ENCODE results near the gene ERMAP.
"Not testable (repeated sequence)": the region's sequence is repeated elsewhere in the genome, so short reads cannot be mapped to it uniquely, and the experiment has no call there.

Gene ERMAP

DNA sequence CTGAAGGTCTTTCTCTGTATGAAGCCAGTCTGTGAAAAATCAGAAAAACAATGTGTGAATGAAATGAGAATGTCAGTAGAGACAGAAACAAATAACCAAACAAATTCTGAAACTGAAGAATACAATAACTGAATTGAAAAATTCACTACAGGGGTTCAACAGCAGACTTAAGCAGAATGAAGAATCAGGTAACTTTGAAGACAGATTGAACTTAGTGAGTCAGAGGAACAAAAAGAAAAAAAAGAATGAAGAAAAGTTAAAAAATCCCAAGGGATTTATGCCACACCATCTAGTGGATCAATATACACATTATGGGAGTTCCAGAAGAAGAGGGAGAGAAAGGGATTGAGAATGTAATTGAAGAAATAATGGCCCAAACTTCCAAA is 44.1 kb downstream of the ERMAP start:
- FAIRE-seq: no peak
- TF ChIP-seq POLR2A (IDR thresholded peaks at IDR 0.05; ENCODE audit: low read depth, low read length): no peak
- DNase-seq (ENCODE audit: insufficient read length): no peak

DNA sequence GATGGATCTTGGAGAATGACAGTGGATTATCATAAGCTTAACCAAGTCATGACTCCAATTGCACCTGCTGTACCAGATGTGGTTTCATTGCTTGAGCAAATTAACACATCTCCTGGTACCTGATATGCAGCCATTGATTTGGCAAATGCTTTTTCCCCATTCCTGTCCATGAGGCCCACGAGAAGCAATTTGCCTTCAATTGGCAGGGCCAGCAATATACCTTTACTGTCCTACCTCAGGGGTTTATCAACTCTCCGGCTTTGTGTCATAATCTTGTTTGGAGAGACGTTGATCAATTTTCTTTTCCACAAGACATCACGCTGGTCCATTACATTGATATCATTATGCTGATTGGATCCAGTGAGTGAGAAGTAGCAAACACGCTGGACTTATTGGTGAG is 49.6 kb downstream of the ERMAP start:
- FAIRE-seq: no peak
- TF ChIP-seq TAF1 (IDR thresholded peaks at IDR 0.05; ENCODE audit: borderline replicate concordance, low read depth, low read length) (no peak), POLR2A (IDR thresholded peaks at IDR 0.05; ENCODE audit: low read depth, low read length) (no peak), POLR2AphosphoS5 (IDR thresholded peaks at IDR 0.05; ENCODE audit: low read depth, low read length) (no peak)

DNA sequence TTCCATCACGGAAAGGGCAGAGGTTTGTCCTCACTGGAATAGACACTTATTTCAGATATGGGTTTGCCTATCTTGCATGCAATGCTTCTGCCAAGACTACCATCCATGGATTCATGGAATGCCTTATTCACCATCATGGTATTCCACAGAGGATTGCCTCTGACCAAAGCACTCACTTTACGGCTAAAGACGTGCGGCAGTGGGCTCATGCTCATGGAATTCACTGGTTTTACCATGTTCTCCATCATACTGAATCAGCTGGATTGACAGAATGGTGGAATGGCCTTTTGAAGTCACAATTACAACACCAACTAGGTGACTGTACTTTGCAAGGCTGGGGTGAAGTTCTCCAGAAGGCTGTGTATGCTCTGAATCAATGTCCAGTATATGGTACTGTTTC is 51.5 kb downstream of the ERMAP start:
- not testable (repeated sequence) for DNase-seq (ENCODE audit: insufficient read length); FAIRE-seq

More for the DNA sequence above, 49.6 kb downstream of the ERMAP start:
- DNase-seq (ENCODE audit: insufficient read length): no peak

DNA sequence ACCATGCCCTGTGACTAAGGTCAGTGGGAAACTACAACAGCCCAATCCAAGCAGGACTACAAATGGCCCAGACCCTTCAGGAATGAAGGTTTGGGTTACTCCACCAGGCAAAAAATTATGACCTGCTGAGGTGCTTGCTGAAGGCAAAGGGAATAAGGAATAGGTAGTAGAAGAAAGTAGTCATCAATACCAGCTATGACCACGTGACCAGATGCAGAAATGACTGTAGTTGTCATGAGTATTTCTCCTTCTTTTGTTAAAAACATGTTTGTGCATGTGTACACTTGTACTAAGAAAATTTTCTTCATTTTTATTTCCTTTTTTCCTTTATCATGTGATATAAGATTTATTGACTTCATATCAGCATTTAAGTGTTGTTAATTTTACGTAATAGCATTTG is 52.3 kb downstream of the ERMAP start:
- FAIRE-seq; DNase-seq (ENCODE audit: insufficient read length): not testable (repeated sequence)

DNA sequence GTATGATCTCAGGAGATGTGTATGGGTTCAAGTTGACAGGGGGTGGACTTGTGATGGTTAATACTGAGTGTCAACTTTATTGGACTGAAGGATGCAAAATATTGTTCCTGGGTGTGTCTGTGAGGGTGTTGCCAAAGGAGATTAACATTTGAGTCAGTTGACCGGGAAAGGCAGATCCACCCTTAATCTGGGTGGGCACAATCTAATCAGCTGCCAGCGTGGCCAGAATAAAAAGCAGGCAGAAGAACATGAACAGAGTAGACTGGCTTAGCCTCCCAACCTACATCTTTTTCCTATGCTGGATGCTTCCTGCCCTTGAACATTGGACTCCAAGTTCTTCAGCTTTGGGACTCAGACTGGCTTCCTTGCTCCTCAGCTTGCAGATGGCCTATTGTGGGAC is 52.8 kb downstream of the ERMAP start:
- not testable (repeated sequence) for FAIRE-seq

DNA sequence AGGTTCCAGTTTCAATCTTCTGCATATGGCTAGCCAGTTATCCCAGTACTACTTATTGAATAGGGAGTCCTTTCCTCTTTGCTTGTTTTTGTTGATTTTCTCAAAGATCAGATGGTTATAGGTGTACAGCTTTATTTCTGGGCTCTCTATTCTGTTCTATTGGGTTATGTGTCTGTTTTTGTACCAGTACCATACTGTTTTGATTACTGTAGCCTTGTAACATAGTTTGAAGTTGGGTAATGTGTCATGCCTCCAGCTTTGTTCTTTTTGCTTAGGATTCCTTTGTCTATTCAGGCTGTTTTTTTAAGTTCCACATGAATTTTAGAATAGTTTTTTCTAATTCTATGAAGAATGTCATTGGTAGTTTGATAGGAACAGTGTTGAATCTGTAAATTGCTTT is 56.2 kb downstream of the ERMAP start:
- DNase-seq (ENCODE audit: insufficient read length); FAIRE-seq: not testable (repeated sequence)

More for the DNA sequence above, 52.8 kb downstream of the ERMAP start:
- not testable (repeated sequence) for DNase-seq (ENCODE audit: insufficient read length)

DNA sequence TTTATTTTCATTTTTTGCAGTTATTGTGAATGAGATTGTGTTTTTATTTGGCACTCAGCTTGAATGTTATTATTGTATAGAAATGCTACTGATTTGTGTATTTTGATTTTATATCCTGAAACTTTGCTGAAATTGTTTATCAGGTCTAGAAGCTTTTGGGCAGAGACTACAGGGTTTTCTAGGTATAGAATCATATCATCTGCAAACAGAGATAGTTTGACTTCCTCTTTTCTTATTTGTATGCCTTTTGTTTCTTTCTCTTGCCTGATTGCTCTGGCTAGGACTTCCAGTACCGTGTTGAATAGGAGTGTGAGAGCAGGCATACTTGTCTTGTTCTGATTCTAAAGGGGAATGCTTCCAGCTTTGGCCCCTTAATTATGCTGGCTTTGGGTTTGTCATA is 56.7 kb downstream of the ERMAP start:
- DNase-seq (ENCODE audit: insufficient read length): no peak
- no peak for FAIRE-seq
- TF ChIP-seq POLR2A (IDR thresholded peaks at IDR 0.05; ENCODE audit: low read depth, low read length) (no peak), TAF1 (IDR thresholded peaks at IDR 0.05; ENCODE audit: borderline replicate concordance, low read depth, low read length) (no peak), POLR2AphosphoS5 (IDR thresholded peaks at IDR 0.05; ENCODE audit: low read depth, low read length) (no peak)

DNA sequence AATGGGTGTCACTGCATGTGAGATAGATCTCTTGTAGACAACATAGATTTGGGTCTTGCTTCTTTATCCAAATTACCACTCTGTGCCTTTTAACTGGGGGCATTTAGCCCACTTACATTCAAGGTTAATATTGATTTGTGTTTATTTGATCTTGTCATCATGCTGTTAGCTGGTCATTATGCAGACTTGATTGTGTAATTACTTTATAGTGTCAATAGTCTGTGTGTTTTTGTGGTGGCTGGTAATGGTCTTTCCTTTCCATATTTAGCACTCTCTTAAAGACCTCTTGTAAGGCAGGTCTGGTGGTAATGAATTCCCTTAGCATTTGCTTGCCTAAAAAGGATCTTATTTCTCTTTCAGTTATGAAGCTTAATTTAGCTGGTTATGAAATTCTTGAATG is 59.1 kb downstream of the ERMAP start:
- TF ChIP-seq TAF1 (IDR thresholded peaks at IDR 0.05; ENCODE audit: borderline replicate concordance, low read depth, low read length): no peak
- no peak for TF ChIP-seq POLR2AphosphoS5 (IDR thresholded peaks at IDR 0.05; ENCODE audit: low read depth, low read length)
- TF ChIP-seq POLR2A (IDR thresholded peaks at IDR 0.05; ENCODE audit: low read depth, low read length): no peak
- FAIRE-seq (no peak), DNase-seq (ENCODE audit: insufficient read length) (no peak)

DNA sequence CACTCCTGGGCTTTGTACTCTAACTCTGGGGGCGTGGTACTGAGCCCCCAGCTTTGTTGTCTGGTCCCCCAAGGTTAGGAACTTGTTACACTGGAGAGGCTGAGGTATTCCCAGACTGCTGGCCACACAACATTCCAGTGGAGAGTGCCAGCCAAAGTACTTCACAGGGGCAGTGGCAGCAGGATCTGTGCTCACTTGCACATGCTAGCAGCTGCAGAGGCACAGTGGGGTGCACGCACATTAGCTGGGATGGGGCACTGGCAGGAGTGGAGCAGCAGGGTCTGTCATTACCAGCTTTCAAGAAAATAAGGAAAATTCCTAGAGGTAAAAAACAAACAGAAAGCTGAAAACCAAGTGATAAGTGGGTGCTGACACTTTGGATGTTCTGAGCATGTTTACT is 60.5 kb downstream of the ERMAP start:
- no peak for FAIRE-seq
- TF ChIP-seq POLR2A (IDR thresholded peaks at IDR 0.05; ENCODE audit: low read depth, low read length): no peak
- no peak for TF ChIP-seq POLR2AphosphoS5 (IDR thresholded peaks at IDR 0.05; ENCODE audit: low read depth, low read length)
- TF ChIP-seq TAF1 (IDR thresholded peaks at IDR 0.05; ENCODE audit: borderline replicate concordance, low read depth, low read length): no peak
- DNase-seq (ENCODE audit: insufficient read length): no peak

DNA sequence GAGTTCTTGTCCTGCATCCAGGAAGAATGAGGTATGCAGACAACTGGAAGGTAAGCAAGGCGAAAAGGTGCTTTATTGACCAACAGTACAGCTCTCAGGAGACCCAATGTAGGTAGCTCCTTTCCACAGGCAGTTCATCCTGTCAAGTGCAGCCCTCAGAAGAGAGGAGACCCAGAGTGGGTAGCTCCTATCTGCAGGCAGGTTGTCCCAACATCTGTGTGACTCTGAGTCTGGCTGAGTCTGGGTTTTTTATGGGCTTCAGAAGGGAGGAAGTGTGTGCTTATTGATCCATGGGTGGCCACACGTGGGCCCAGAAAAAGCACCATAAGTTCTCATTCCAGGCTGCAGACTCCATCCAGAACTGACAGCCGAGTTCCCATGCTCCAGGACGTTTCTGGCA is 63.5 kb downstream of the ERMAP start:
- no peak for FAIRE-seq
- TF ChIP-seq TAF1 (IDR thresholded peaks at IDR 0.05; ENCODE audit: borderline replicate concordance, low read depth, low read length) (no peak), POLR2A (IDR thresholded peaks at IDR 0.05; ENCODE audit: low read depth, low read length) (no peak), POLR2AphosphoS5 (IDR thresholded peaks at IDR 0.05; ENCODE audit: low read depth, low read length) (no peak)
- DNase-seq (ENCODE audit: insufficient read length): no peak

DNA sequence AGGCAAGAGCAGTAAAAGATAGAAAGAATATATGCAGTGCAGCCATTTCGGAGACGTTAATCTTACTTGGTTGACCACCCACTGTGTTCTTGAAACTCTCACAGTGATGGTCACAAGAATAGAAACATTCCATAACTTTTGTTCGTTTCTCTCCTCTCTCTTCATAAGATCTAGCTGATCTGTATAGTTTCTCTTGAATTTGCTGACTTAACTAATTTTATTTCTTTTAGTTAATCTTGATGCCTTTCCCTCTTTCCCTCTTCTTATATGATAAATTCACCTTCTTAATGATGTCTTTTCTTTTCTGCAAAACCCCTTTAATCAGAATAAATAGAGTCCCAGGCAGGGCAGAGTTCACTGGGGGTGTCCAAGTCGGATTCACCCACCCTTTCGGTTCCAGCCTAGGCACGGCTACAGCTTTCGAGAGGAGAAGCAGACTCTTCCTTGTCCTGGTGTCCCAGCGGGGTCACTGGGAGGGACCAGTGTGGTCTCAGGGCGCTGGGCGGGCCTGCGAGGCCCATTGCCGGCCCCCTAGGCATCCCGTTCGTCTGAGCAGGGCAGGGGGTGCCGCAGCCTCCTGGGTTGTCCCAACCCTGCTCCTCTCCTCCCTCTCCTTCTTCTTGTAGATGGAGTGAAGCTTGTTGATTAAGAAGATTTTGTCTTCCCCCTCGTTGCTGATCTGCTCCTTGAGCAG is 69.3 kb downstream of the ERMAP start:
- TF ChIP-seq TAF1 (IDR thresholded peaks at IDR 0.05; ENCODE audit: borderline replicate concordance, low read depth, low read length) (no peak), POLR2AphosphoS5 (IDR thresholded peaks at IDR 0.05; ENCODE audit: low read depth, low read length) (no peak), POLR2A (IDR thresholded peaks at IDR 0.05; ENCODE audit: low read depth, low read length) (no peak)
- DNase-seq (ENCODE audit: insufficient read length) (no peak), FAIRE-seq (no peak)

DNA sequence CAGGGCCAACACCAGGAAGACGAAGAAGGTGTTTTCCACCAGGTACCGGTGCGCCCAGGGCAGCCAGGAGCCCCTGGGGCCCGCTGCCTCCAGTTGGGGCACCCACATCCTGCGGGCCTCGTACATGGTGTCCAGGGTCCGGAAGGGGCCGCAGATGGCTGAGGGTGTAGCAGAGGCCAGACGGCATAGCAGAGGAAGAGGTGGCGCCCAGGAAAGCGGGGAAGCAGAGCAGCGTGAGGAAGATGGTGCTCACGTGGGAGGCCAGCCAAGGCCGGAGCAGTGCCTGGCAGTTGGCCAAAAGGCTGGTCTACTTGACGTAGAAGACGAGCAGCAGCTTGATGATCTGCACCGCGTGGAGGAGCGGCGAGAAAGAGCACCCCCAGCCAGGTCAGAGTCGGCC is 69.9 kb downstream of the ERMAP start:
- DNase-seq (ENCODE audit: insufficient read length) (no peak), FAIRE-seq (no peak)

DNA sequence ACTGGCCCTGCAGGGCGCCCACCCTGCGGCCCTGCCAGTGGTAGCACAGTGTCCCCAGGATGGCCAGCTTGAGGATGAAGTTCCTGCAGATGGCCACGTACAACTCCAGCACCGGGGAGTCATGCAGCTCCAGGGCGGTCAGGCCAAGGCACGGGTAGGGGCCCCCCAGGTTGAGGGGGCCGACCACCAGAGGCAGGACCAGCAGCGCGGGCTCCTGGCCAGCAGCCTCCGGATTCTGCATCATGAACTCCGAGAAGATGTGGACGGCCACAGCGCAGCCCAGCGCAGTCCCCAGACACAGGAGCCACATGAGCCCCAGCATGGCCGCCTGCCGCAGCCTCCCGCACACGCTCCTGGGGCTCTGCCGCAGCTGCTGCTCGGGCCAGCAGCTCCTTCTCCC is 70.4 kb downstream of the ERMAP start:
- TF ChIP-seq POLR2AphosphoS5 (IDR thresholded peaks at IDR 0.05; ENCODE audit: low read depth, low read length): no peak
- TF ChIP-seq TAF1 (IDR thresholded peaks at IDR 0.05; ENCODE audit: borderline replicate concordance, low read depth, low read length): no peak
- no peak for TF ChIP-seq POLR2A (IDR thresholded peaks at IDR 0.05; ENCODE audit: low read depth, low read length)
- no peak for DNase-seq (ENCODE audit: insufficient read length)
- no peak for FAIRE-seq

More for the DNA sequence above, 69.9 kb downstream of the ERMAP start:
- TF ChIP-seq POLR2A (IDR thresholded peaks at IDR 0.05; ENCODE audit: low read depth, low read length) (no peak), TAF1 (IDR thresholded peaks at IDR 0.05; ENCODE audit: borderline replicate concordance, low read depth, low read length) (no peak), POLR2AphosphoS5 (IDR thresholded peaks at IDR 0.05; ENCODE audit: low read depth, low read length) (no peak)
